AG08396 (cell line): Measurements from ENCODE around the gene CTNNA1.

ENCODE experiments used
- DNase-seq: peaks from one replicate; pipeline ENCODE4 v3.0.0; 2012; ENCODE audit warnings: low spot score, mixed read lengths

CTNNA1 gene

DNA sequence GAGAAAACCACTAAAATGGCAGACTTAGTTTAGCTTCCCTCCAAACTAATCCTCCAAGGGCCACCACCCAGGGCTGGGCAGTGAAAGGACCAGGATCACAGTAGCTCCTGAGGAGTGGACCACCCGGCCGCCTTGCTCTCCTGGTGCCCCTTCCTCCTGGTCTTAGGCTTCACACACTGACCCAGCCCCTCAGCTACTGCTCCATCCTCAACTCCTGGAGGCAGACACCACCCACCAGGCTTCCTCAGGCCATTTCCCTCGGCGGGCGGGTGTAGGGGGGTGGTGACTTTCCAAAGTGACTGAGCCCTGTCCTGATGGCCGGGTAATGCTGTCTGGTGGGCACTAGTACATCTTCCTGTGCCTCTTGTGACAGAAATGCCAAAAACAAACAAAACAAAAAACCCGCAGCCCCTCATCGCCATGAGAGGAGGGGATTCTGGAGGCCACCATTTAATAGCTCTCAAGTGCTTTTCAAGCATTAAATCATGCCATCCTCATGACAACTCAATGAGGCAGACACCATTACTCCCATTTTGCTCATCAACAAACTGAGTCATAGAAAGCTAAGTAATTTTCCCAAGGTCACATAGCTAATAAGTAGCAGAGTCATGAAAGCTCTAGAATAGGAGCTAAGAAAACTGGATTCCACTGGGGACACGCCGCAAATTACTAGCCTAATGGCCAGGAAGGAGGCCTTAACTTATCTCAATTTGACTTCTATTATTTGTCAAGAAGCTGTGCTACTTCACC is 213.2 kb downstream of the CTNNA1 start:
- no peak for DNase-seq

DNA sequence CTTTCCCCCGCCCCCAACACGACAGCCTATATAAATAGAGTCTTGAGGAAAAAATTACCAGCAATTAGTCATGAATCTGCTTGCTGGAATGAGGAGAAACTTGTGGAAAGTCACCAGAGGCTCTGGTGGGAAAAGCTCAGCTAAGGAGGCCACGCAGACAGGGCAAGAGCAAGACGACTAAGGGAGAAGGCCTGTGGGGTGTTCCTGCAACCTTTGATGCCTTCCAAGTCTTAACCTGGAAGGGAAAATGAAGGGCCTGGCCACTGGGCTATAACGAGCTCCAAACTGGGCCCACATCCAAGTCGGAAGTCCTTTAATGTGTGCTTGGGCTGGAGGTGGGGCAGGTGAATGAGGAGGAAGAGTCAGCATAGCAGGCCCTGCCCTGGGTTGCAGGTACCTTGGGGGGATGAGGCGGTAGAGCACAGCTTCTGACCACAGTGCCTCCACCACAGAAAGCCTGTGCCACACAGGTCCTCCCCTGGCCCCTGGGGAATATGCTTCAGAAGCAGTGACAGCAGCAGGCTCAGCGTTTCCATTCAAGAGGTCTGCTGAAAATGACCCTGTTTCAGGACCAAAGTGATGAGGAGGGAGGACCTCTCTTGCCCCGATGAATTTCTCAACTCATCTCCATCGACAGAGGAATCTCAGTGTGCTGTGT is 214.7 kb downstream of the CTNNA1 start:
- no peak for DNase-seq

DNA sequence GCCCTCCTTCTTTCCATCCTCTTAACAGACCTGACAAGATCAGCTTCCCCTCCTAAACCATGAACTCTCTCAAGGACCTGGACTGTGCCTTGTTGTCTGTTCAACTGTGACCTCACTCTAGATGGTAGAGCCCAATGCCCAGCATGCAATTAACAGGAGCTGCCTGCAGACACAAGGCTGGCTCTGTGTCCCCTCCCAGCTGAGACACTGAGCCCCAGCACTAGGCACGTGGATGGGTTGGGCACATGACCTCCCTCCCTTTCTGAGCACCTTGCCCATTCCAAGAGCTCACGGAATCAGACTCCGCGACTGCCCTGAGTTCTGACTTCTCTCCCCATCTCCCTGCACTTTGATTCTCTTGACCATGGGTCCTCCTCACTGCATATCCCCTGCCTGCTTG is 215.4 kb downstream of the CTNNA1 start:
- no peak for DNase-seq

GRCh38 chr5:138969323-138970002 is 216.2 kb downstream of the CTNNA1 start:
- DNase-seq, result no peak

GRCh38 chr5:138972230-138972629 is 219.0 kb downstream of the CTNNA1 start:
- DNase-seq, result no peak

GRCh38 chr5:138972836-138973235 is 219.6 kb downstream of the CTNNA1 start:
- no peak for DNase-seq

- no peak for DNase-seq
Observed at GRCh38 chr5:138974227-138975063, 221.2 kb downstream of the CTNNA1 start.

- DNase-seq, result peak; percentile 73
Observed at GRCh38 chr5:138975098-138975847, 222.0 kb downstream of the CTNNA1 start.

GRCh38 chr5:138978080-138978479 is 224.9 kb downstream of the CTNNA1 start:
- no peak for DNase-seq

GRCh38 chr5:138978581-138978980 is 225.4 kb downstream of the CTNNA1 start:
- no peak for DNase-seq

GRCh38 chr5:138979684-138980280 is 226.6 kb downstream of the CTNNA1 start:
- no peak for DNase-seq

- no peak for DNase-seq
Observed at GRCh38 chr5:138980441-138980840, 227.2 kb downstream of the CTNNA1 start.

- DNase-seq, result peak; percentile 44
Observed at GRCh38 chr5:138981131-138981530, 227.9 kb downstream of the CTNNA1 start.

DNA sequence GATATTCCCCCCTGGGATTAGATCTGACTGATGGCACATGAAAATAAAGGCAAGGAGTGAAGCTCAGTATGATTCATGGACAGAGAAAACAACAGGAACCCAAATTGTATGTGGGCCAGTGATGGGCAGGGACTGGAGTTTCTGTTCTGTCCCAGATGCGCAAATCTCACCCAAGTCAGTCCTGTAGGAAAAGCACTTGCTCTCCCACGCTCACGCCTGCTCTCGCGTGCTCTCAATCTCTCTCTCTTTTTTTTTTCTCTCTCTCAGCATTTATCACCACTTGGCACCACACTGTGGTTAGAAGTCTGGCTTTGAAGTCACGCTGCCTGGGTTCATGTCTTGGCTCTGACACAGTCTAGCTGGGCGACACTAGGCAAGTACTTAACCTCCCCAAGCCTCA is 228.4 kb downstream of the CTNNA1 start:
- no peak for DNase-seq

GRCh38 chr5:138983984-138984383 is 230.8 kb downstream of the CTNNA1 start:
- DNase-seq, result no peak
